Heart left ventricle (tissue), 16 donors: ENCODE data around the gene ATXN7L1. TPM values are rescaled to one million over a fixed set of nuclear protein-coding genes. Genes with fewer than 3 reads are reported as not detected.

Experiments
- ATAC-seq, 4 donors: fragments of 200-7000 bp; cut with Tn5 transposase; one replicate each; pipeline ENCODE4 v1.9.1; 2020 to 2022; ENCODE audit warnings: moderate library complexity in 4 of 4, mild to moderate bottlenecking in 3 of 4, moderate number of reproducible peaks in 1 of 4
- DNase-seq, 5 donors: peaks; one replicate each; pipeline ENCODE4 v3.0.0-alpha.2; 2020
- H3K27ac ChIP-seq, 12 donors: fragments of 200-600 bp; sonication (generic) in 4 of 12; one replicate each; pipeline versions ENCODE4 v1.5.0 to v1.8.0; 2016 to 2022; ENCODE audit warnings: mild to moderate bottlenecking in 2 of 12
- H3K27me3 ChIP-seq, 9 donors: fragments of 200-600 bp; sonication (generic) in 2 of 9; one replicate each; pipeline versions ENCODE4 v1.5.1 to v1.8.0; 2016 to 2022; ENCODE audit warnings: mild to moderate bottlenecking in 3 of 9
- H3K36me3 ChIP-seq, 9 donors: fragments of 200-600 bp; sonication (generic) in 2 of 9; one replicate each; pipeline versions ENCODE4 v1.5.0 to v1.8.0; 2018 to 2022; ENCODE audit warnings: mild to moderate bottlenecking in 2 of 9
- H3K4me1 ChIP-seq, 12 donors: fragments of 200-600 bp; sonication (generic) in 4 of 12; one replicate each; pipeline versions ENCODE4 v1.5.0 to v1.8.0; 2016 to 2022; ENCODE audit warnings: mild to moderate bottlenecking in 3 of 12
- H3K4me3 ChIP-seq, 12 donors: fragments of 200-600 bp; sonication (generic) in 4 of 12; one replicate each; pipeline versions ENCODE4 v1.5.0 to v1.8.0; 2017 to 2022; ENCODE audit warnings: mild to moderate bottlenecking in 9 of 12, moderate library complexity in 4 of 12
- H3K9me3 ChIP-seq, 12 donors: fragments of 200-600 bp; sonication (generic) in 4 of 12; one replicate each; pipeline versions ENCODE4 v1.5.0 to v1.8.0; 2016 to 2022; ENCODE audit warnings: mild to moderate bottlenecking in 1 of 12
- CTCF ChIP-seq, 12 donors: fragments of 200-600 bp; sonication (generic) in 4 of 12; IDR thresholded peaks; one replicate each; pipeline versions ENCODE4 v1.5.0 to v1.8.0; 2018 to 2022; ENCODE audit warnings: antibody characterized with exemption in 12 of 12, mild to moderate bottlenecking in 5 of 12
- POLR2A ChIP-seq, 2 donors: fragments of 450-650 bp; IDR thresholded peaks; one replicate each; pipeline ENCODE4 v1.6.1; 2017; ENCODE audit warnings: antibody characterized with exemption in 2 of 2, mild to moderate bottlenecking in 2 of 2, moderate library complexity in 2 of 2
- WGBS, 4 donors: extraction: QIAGEN DNeasy Blood & Tissue Kit in 2 of 4; methylation state at CpG; one replicate each; pipeline versions ENCODE4 v1.1.5 to v1.1.7; 2013 to 2018; 5-methylcytosine and 5-hydroxymethylcytosine counted together
- intact Hi-C, 10 donors: fragments of 100-400 bp; cut with DNase I; formaldehyde crosslinking; loops; one replicate each; pipeline versions ENCODE4 v1.11.1 to v1.14.2; 2022
- polyA plus RNA-seq, 2 donors: library from polyadenylated mRNA; stranded (reverse); fragments of 200-250 nt; gene quantifications; one replicate each; pipeline ENCODE4 v1.2.3, GENCODE V29; 2013
- total RNA-seq, 9 donors: library from RNA; depleted of rRNA in 2 of 9; stranded (reverse); fragments of >200 nt in 2 of 9; fragmentation: NEBNext Ultra II Directional in 3 of 9; extraction: Animal tissue kit (Norgen Biotek cat#: 25700) in 3 of 9; gene quantifications; one replicate each; pipeline versions ENCODE4 v1.1.0 to v1.2.4, GENCODE V29; 2016 to 2023
- donor health status: ischemic (EF 13 %, LVEDD 7.1; RV severe dilation, severe dysfunction).
- donor health status: healthy with polysubstance abuse.
- donor health status: DM: no; HTN: yes; CAD: no.
- donor health status: DM: no; HTN: no; CAD: no.
- donor health status: ischemic (EF 25% LVEDD 6.9; RV normal size, moderate dysfunction).
- donor health status: ischemic (EF 25% LVEDD 5.7; RV mildly dilated, moderate dysfunction).
- donor health status: healthy.
- donor health status: DM: yes; HTN: yes; CAD: no.
- donor health status: ischemic (EF 35%, LVEDD 5.7; RV mildly dilated, moderate dysfunction).
- donor health status: nonischemic (EF 11% LVEDD 7.7; RV severe dilation, severe dysfunction).
- donor health status: DM: yes; HTN: yes; CAD: no.
- donor health status: PGD.
- donor health status: ischemic (EF 29% LVEDD 5.4; RV normal size, mild dysfunction).
- donor health status: nonischemic (EF 23%, LVEDD 6.1; RV moderate dilation, normal function).

Gene ATXN7L1
- total and polyA plus RNA-seq, 11 donors, result 2.0 to 10.6 (median 3.6) TPM

GRCh38 chr7:105917659-105918058 lies 41.3 kb upstream of the ATXN7L1 start:
- H3K4me3 ChIP-seq, result no peak overlapping the region
- H3K36me3 ChIP-seq, result peaks cover 0 to 7% (median 0%) of the 10 kb centered on the region in 9 donors
- intact Hi-C loops, result loop anchor here in 1 of 10 donors (10.0 kb wide), 1 partner anchor 153 kb away; no protein-coding TSS in a partner anchor
- no peak for DNase-seq
- no peak for ATAC-seq
- TF ChIP-seq POLR2A (IDR thresholded peaks at IDR 0.05), result no peak
- TF ChIP-seq CTCF (IDR thresholded peaks at IDR 0.05), result no peak
- no peaks in the 10 kb centered on the region for H3K27me3 ChIP-seq
- no peaks in the 10 kb centered on the region for H3K4me1 ChIP-seq
- H3K27ac ChIP-seq, result no peak overlapping the region
- no peaks in the 10 kb centered on the region for H3K9me3 ChIP-seq
- 96 to 98% (median 98%) methylated on average over 2 of the region's 2 CpGs for WGBS, 4 donors

GRCh38 chr7:105916603-105917002 lies 40.2 kb upstream of the ATXN7L1 start:
- no peak for ATAC-seq
- no peak overlapping the region for H3K4me3 ChIP-seq
- H3K36me3 ChIP-seq, result peaks cover 0 to 7% (median 0%) of the 10 kb centered on the region in 9 donors
- no peak overlapping the region for H3K27ac ChIP-seq
- no peaks in the 10 kb centered on the region for H3K9me3 ChIP-seq
- intact Hi-C loops, result loop anchor here in 1 of 10 donors (10.0 kb wide), 1 partner anchor 152 kb away; no protein-coding TSS in a partner anchor
- no peak for DNase-seq
- WGBS, 4 donors, result 93 to 100% (median 95%) methylated on average over 1 of the region's 1 CpG
- TF ChIP-seq POLR2A (IDR thresholded peaks at IDR 0.05) (no peak), CTCF (IDR thresholded peaks at IDR 0.05) (no peak)
- no peaks in the 10 kb centered on the region for H3K4me1 ChIP-seq
- H3K27me3 ChIP-seq, result no peaks in the 10 kb centered on the region

- Histone ChIP-seq H3K36me3 (peaks cover 0 to 14% (median 0%) of the 10 kb centered on the region in 9 donors), H3K27ac (no peak overlapping the region), H3K4me1 (no peaks in the 10 kb centered on the region), H3K27me3 (no peaks in the 10 kb centered on the region), H3K4me3 (no peak overlapping the region), H3K9me3 (peaks cover 0 to 8% (median 0%) of the 10 kb centered on the region in 12 donors)
- ATAC-seq, result no peak
- 75 to 97% (median 83%) methylated on average over 3 of the region's 3 CpGs for WGBS, 4 donors
- intact Hi-C loops, result loop anchor here in 1 of 10 donors (10.0 kb wide), 1 partner anchor 149 kb away; no protein-coding TSS in a partner anchor
- no peak for TF ChIP-seq POLR2A (IDR thresholded peaks at IDR 0.05)
- DNase-seq, result no peak
These were observed 37.5 kb upstream of the ATXN7L1 start for GRCh38 chr7:105913947-105914346.

GRCh38 chr7:105911961-105912575 lies 35.7 kb upstream of the ATXN7L1 start:
- no peaks in the 10 kb centered on the region for H3K27me3 ChIP-seq
- H3K27ac ChIP-seq, result no peak overlapping the region
- no peak overlapping the region for H3K4me3 ChIP-seq
- peaks cover 0 to 8% (median 0%) of the 10 kb centered on the region in 12 donors for H3K9me3 ChIP-seq
- peaks cover 0 to 3% (median 0%) of the 10 kb centered on the region in 12 donors for H3K4me1 ChIP-seq
- 94 to 97% (median 96%) methylated on average over 4 of the region's 4 CpGs for WGBS, 4 donors
- TF ChIP-seq POLR2A (IDR thresholded peaks at IDR 0.05), result no peak
- TF ChIP-seq CTCF (IDR thresholded peaks at IDR 0.05), result no peak
- ATAC-seq (no peak), DNase-seq (no peak)
- intact Hi-C loops, result loop anchor here in 1 of 10 donors (10.0 kb wide), 1 partner anchor 147 kb away; no protein-coding TSS in a partner anchor
- peaks cover 0 to 14% (median 0%) of the 10 kb centered on the region in 9 donors for H3K36me3 ChIP-seq
